H1 (cell line): ENCODE measurements around the gene TMBIM1. TPM values are rescaled to one million over a fixed set of nuclear protein-coding genes. Genes with fewer than 3 reads are reported as not detected.
"Not testable (repeated sequence)": the region's sequence is repeated elsewhere in the genome, so short reads cannot be mapped to it uniquely, and the experiment has no call there.

Experiments
- CTCF ChIA-PET: fragments of 300-600 bp; sonication (Branson Sonifier 250); formaldehyde crosslinking; loops from one replicate; lab custom pipeline; 2021; ENCODE audit not compliant: partially characterized antibody; lab: Charles Lee
- POLR2A ChIA-PET: fragments of 300-600 bp; sonication (Branson Sonifier 250); formaldehyde crosslinking; loops from one replicate; lab custom pipeline; 2021; ENCODE audit warnings: inconsistent platforms; ENCODE audit not compliant: partially characterized antibody; lab: Charles Lee
- DNase-seq, 2 experiments: peaks; one replicate each; pipeline versions ENCODE4 v3.0.0 to v3.0.0-alpha.2; 2010 to 2022; ENCODE audit warnings: low spot score in 2 of 2, low read depth in 1 of 2, mixed read lengths in 1 of 2
- FAIRE-seq: peaks from 2 replicates; lab custom pipeline; 2011; peaks lifted over from hg19 to GRCh38; lab: Jason Lieb, UNC
- H2AFZ ChIP-seq: 2 replicates; pipeline ENCODE4 v1.8.1; 2012; ENCODE audit warnings: low read length, inconsistent platforms
- H2AK5ac ChIP-seq: 2 replicates; pipeline ENCODE4 v1.6.1; 2013; ENCODE audit warnings: low read depth, low read length
- H2BK120ac ChIP-seq: replicated peaks from 2 replicates; pipeline ENCODE3; 2013; ENCODE audit warnings: low read depth, low read length, inconsistent platforms
- H2BK12ac ChIP-seq: 2 replicates; pipeline ENCODE4 v1.6.1; 2013; ENCODE audit warnings: low read depth, low read length
- H2BK15ac ChIP-seq: 2 replicates; pipeline ENCODE4 v1.6.1; 2013; ENCODE audit warnings: low read length
- H2BK20ac ChIP-seq: 2 replicates; pipeline ENCODE4 v1.6.1; 2013; ENCODE audit warnings: low read length
- H2BK5ac ChIP-seq: 2 replicates; pipeline ENCODE4 v1.6.1; 2013; ENCODE audit warnings: low read depth, low read length
- H3K14ac ChIP-seq: 2 replicates; pipeline ENCODE4 v1.6.1; 2013; ENCODE audit warnings: inconsistent platforms; ENCODE audit not compliant: insufficient read length
- H3K18ac ChIP-seq: 2 replicates; pipeline ENCODE4 v1.6.1; 2013; ENCODE audit warnings: low read length; ENCODE audit errors: extremely low read depth
- H3K23ac ChIP-seq: 2 replicates; pipeline ENCODE4 v1.6.1; 2013; ENCODE audit warnings: inconsistent platforms; ENCODE audit not compliant: insufficient read length
- H3K23me2 ChIP-seq: 2 replicates; pipeline ENCODE4 v1.6.1; 2013; ENCODE audit warnings: low read depth, low read length
- H3K27ac ChIP-seq: 2 replicates; pipeline ENCODE4 v1.6.1; 2011; ENCODE audit warnings: low read depth, low read length, inconsistent platforms
- H3K27me3 ChIP-seq, 4 experiments: replicated peaks in 1 of 4; 1 replicate in 1 of 4; 2 replicates in 3 of 4; pipeline versions ENCODE4 v1.6.1 to v1.8.1; 2011 to 2013; ENCODE audit warnings: low read length in 3 of 4, mild to moderate bottlenecking in 3 of 4, inconsistent platforms in 2 of 4, mixed read lengths in 2 of 4, moderate library complexity in 1 of 4; ENCODE audit not compliant: control insufficient read depth in 3 of 4, insufficient read depth in 3 of 4; ENCODE audit errors: extremely low read depth in 1 of 4
- H3K36me3 ChIP-seq, 4 experiments: 2 replicates each; pipeline versions ENCODE4 v1.6.1 to v1.8.1; 2011 to 2013; ENCODE audit warnings: mild to moderate bottlenecking in 4 of 4, low read length in 3 of 4, moderate library complexity in 2 of 4, control low read depth in 1 of 4, inconsistent platforms in 1 of 4; ENCODE audit not compliant: insufficient read depth in 4 of 4, control insufficient read depth in 2 of 4
- H3K4ac ChIP-seq: replicated peaks from 2 replicates; pipeline ENCODE3; 2013; ENCODE audit warnings: low read length, low read depth, mixed read lengths, inconsistent platforms; ENCODE audit not compliant: insufficient read length
- H3K4me1 ChIP-seq, 4 experiments: replicated peaks in 1 of 4; 1 replicate in 1 of 4; 2 replicates in 3 of 4; pipeline versions ENCODE4 v1.6.1 to v1.8.1; 2011 to 2013; ENCODE audit warnings: low read length in 3 of 4, inconsistent platforms in 2 of 4, mixed read lengths in 1 of 4; ENCODE audit not compliant: insufficient read depth in 4 of 4, control insufficient read depth in 3 of 4
- H3K4me2 ChIP-seq, 2 experiments: 2 replicates each; pipeline versions ENCODE4 v1.6.1 to v1.8.1; 2011 to 2013; ENCODE audit warnings: low read depth in 2 of 2, low read length in 2 of 2, control low read depth in 1 of 2, inconsistent platforms in 1 of 2, mild to moderate bottlenecking in 1 of 2; ENCODE audit not compliant: insufficient read depth in 1 of 2
- H3K4me3 ChIP-seq, 4 experiments: fragments of 200-600, 300-600 bp in 1 of 4; sonication (generic), shearing (Covaris generic), sonication (Bioruptor Twin) in 1 of 4; 2 replicates each; pipeline versions ENCODE4 v1.5.1 to v1.8.1; 2011 to 2016; ENCODE audit warnings: low read length in 4 of 4, low read depth in 3 of 4, control low read depth in 2 of 4, inconsistent platforms in 2 of 4, mild to moderate bottlenecking in 2 of 4, mixed read lengths in 1 of 4, moderate library complexity in 1 of 4; ENCODE audit not compliant: insufficient read depth in 2 of 4; ENCODE audit errors: extremely low read depth in 1 of 4
- H3K56ac ChIP-seq: replicated peaks from 2 replicates; pipeline ENCODE3; 2013; ENCODE audit warnings: low read depth, mild to moderate bottlenecking, mixed read lengths, low read length, inconsistent platforms; ENCODE audit not compliant: insufficient read length
- H3K79me1 ChIP-seq: 2 replicates; pipeline ENCODE4 v1.6.1; 2013; ENCODE audit warnings: low read depth, low read length, control low read depth
- H3K79me2 ChIP-seq, 2 experiments: 2 replicates each; pipeline versions ENCODE4 v1.6.1 to v1.8.1; 2012 to 2013; ENCODE audit warnings: low read length in 2 of 2, mild to moderate bottlenecking in 2 of 2, inconsistent platforms in 1 of 2; ENCODE audit not compliant: insufficient read depth in 2 of 2, control insufficient read depth in 1 of 2
- H3K9ac ChIP-seq, 4 experiments: replicated peaks in 1 of 4; 1 replicate in 1 of 4; 2 replicates in 3 of 4; pipeline versions ENCODE4 v1.6.1 to v1.8.1; 2011 to 2013; ENCODE audit warnings: low read depth in 3 of 4, low read length in 3 of 4, control low read depth in 2 of 4, mild to moderate bottlenecking in 2 of 4, moderate library complexity in 2 of 4, inconsistent platforms in 1 of 4; ENCODE audit errors: extremely low read depth in 1 of 4
- H3K9me3 ChIP-seq, 2 experiments: 2 replicates each; pipeline versions ENCODE4 v1.6.1 to v1.8.1; 2012 to 2013; ENCODE audit warnings: mild to moderate bottlenecking in 2 of 2, moderate library complexity in 2 of 2, control low read depth in 1 of 2, inconsistent platforms in 1 of 2, low read depth in 1 of 2, low read length in 1 of 2, mixed read lengths in 1 of 2; ENCODE audit not compliant: insufficient read depth in 2 of 2
- H4K20me1 ChIP-seq, 2 experiments: replicated peaks in 1 of 2; 2 replicates each; pipeline versions ENCODE3 to v1.8.1; 2011 to 2013; ENCODE audit warnings: inconsistent platforms in 2 of 2, low read length in 2 of 2, mild to moderate bottlenecking in 1 of 2; ENCODE audit not compliant: insufficient read depth in 2 of 2, control insufficient read depth in 1 of 2
- H4K5ac ChIP-seq: 2 replicates; pipeline ENCODE4 v1.6.1; 2013; ENCODE audit warnings: low read length, low read depth, mixed read lengths, inconsistent platforms; ENCODE audit not compliant: insufficient read length
- H4K8ac ChIP-seq: 2 replicates; pipeline ENCODE4 v1.8.0; 2013; ENCODE audit warnings: mild to moderate bottlenecking, moderate library complexity, low read length, inconsistent platforms; ENCODE audit not compliant: insufficient read depth; ENCODE audit errors: extremely low read depth
- H4K91ac ChIP-seq: replicated peaks from 2 replicates; pipeline ENCODE3; 2013; ENCODE audit warnings: low read length, mixed read lengths, inconsistent platforms; ENCODE audit not compliant: insufficient read length
- WGBS, 2 experiments: shearing (Covaris generic) in 1 of 2; methylation state at CpG; one replicate each; pipeline versions ENCODE4 v1.1.6 to v1.1.7; 2013 to 2015; ENCODE audit warnings: low lambda C conversion rate in 2 of 2, mixed read lengths in 2 of 2, inconsistent platforms in 1 of 2, low coverage in 1 of 2, missing lambda C conversion rate in 1 of 2; ENCODE audit not compliant: insufficient replicate concordance in 2 of 2, insufficient coverage in 1 of 2, insufficient read length in 1 of 2; ENCODE audit errors: extremely low coverage in 1 of 2, missing lambda C conversion rate in 1 of 2; 5-methylcytosine and 5-hydroxymethylcytosine counted together
- polyA plus RNA-seq, 7 experiments: library from polyadenylated mRNA; depleted of rRNA in 3 of 7; stranded (reverse) in 5 of 7; unstranded in 2 of 7; fragments of >200 nt in 5 of 7; fragments of 200-250 nt in 2 of 7; gene quantifications; 1 replicate in 5 of 7; 2 replicates in 1 of 7; 4 replicates in 1 of 7; pipeline versions ENCODE4 v1.2.1 to v1.2.3, GENCODE V29; 2011 to 2013; ENCODE audit warnings: missing spikeins in 2 of 7, mixed read lengths in 2 of 7
- total RNA-seq: library from RNA; stranded (reverse); fragmentation: NEBNext Ultra II Directional; extraction: Animal tissue kit (Norgen Biotek cat#: 25700); gene quantifications from 2 replicates; pipeline ENCODE4 v1.2.1, GENCODE V29; 2021
- TF ChIP-seq, protein P1 (sequence below): IDR thresholded peaks from 2 replicates; pipeline ENCODE4 v1.6.1; 2012; ENCODE audit warnings: low read length, inconsistent platforms
- TF ChIP-seq, protein P2 (sequence below): IDR thresholded peaks from 2 replicates; pipeline ENCODE4 v1.6.1; 2012; ENCODE audit warnings: inconsistent platforms

The TMBIM1 gene
- total and polyA plus RNA-seq, 2 of the 8 experiments (the other 6 are each of a cell fraction or from before 2014, with no cell fraction given) = 22.1 to 36.8 TPM

DNA sequence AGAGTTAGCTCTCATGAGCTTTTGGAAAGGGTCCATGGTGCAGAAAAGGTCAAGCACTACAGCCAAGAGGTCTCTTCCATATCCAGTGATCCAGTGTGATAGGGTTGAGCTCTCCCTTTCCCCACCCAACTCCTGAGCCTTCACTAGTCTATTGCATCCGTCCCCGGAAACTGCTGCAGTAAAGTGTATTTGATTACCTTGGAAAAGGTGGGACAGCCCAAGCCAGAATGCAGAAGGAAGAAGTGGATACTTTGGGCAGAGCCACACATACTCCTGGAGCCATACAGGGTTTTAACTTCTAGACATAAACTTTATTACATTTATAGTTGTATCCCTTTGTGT lies 18.4 kb downstream of the TMBIM1 start (continued):
- TF ChIP-seq, protein P1, sequence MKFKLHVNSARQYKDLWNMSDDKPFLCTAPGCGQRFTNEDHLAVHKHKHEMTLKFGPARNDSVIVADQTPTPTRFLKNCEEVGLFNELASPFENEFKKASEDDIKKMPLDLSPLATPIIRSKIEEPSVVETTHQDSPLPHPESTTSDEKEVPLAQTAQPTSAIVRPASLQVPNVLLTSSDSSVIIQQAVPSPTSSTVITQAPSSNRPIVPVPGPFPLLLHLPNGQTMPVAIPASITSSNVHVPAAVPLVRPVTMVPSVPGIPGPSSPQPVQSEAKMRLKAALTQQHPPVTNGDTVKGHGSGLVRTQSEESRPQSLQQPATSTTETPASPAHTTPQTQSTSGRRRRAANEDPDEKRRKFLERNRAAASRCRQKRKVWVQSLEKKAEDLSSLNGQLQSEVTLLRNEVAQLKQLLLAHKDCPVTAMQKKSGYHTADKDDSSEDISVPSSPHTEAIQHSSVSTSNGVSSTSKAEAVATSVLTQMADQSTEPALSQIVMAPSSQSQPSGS = no peak
- TF ChIP-seq, protein P2, sequence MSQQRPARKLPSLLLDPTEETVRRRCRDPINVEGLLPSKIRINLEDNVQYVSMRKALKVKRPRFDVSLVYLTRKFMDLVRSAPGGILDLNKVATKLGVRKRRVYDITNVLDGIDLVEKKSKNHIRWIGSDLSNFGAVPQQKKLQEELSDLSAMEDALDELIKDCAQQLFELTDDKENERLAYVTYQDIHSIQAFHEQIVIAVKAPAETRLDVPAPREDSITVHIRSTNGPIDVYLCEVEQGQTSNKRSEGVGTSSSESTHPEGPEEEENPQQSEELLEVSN = no peak

DNA sequence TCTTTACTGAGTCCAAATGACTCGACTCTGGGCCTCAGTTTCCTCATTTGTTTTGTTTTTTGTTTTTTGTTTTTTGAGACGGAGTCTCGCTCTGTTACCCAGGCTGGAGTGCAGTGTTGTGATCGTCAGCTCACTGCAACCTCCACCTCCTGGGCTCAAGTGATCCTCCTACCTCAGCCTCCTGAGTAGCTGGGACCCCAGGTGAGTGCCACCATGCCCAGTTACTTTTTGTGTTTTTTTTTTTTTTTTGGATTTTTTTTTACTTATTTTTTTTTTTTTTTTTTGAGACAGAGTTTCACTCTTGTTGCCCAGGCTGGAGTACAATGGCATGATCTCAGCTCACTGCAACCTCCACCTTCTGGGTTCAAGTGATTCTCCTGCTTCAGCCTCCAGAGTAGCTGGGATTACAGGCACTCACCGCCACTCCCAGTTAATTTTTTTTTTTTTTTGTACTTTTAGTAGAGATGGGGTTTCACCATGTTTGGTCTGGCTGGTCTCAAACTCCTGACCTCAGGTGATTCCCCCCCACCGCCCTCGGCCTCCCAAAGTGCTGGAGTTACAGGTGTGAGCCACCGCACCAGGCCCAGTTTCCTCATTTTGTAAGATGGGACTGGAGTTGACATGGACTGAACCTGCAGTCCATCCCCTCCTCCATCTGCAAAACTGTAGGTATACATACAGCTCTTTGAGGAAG lies 18.9 kb downstream of the TMBIM1 start:
- not testable (repeated sequence) for H2BK5ac ChIP-seq, H2BK120ac ChIP-seq, H3K9ac ChIP-seq, H2AFZ ChIP-seq, H4K20me1 ChIP-seq, FAIRE-seq, H4K5ac ChIP-seq, H3K4me2 ChIP-seq, H2BK12ac ChIP-seq, H2BK15ac ChIP-seq, H3K4ac ChIP-seq, H2AK5ac ChIP-seq, H2BK20ac ChIP-seq, DNase-seq, H3K23ac ChIP-seq, H4K91ac ChIP-seq, H3K56ac ChIP-seq, H3K27ac ChIP-seq, H3K9me3 ChIP-seq, H3K18ac ChIP-seq, H3K79me1 ChIP-seq, H4K8ac ChIP-seq, H3K14ac ChIP-seq, H3K4me3 ChIP-seq, H3K27me3 ChIP-seq, H3K4me1 ChIP-seq
- H3K36me3 ChIP-seq = peaks cover 0 to 41% (median 9%) of the 10 kb centered on the region in 4 experiments; a peak in 6 of 8 replicates
- WGBS, 2 experiments = 89% methylated on average over 7 of the region's 8 CpGs; no CpG with 5 or more reads in 1 of the 2 experiments
- POLR2A ChIA-PET = interaction anchor here (1.0 to 2.6 kb wide), 4 partner anchors 9 to 83 kb away, joined by 3 to 22 read pairs (median 4); partner anchors contain the start of gene CATIP
- peaks cover 10% of the 10 kb centered on the region for H3K23me2 ChIP-seq
- peaks cover 0 to 10% of the 10 kb centered on the region in 2 experiments; a peak in 2 of 4 replicates for H3K79me2 ChIP-seq
- CTCF ChIA-PET = interaction anchor here (0.7 to 8.2 kb wide), 20 partner anchors 11 to 133 kb away, joined by 3 to 131 read pairs (median 5); partner anchors contain the start of genes CATIP, GPBAR1 and TMBIM1
